HEK293 (cell line): Measurements from ENCODE around the gene LRRC8E.

Source experiments
- CTCF ChIP-seq: fragments of 450-650 bp; formaldehyde crosslinking; IDR thresholded peaks from 2 replicates; pipeline ENCODE4 v1.5.1; 2016; ENCODE audit warnings: missing biosample characterization, missing genetic modification characterization
- HOXD13 ChIP-seq: sonication (generic); formaldehyde crosslinking; IDR thresholded peaks from 2 replicates; pipeline ENCODE4 v1.8.0; 2022; ENCODE audit warnings: missing genetic modification reagents, borderline replicate concordance
- KLF16 ChIP-seq: fragments of 450-650 bp; formaldehyde crosslinking; IDR thresholded peaks from 2 replicates; pipeline ENCODE4 v1.5.1; 2017; ENCODE audit warnings: missing biosample characterization, missing genetic modification characterization
- ZBTB7A ChIP-seq: fragments of 450-650 bp; formaldehyde crosslinking; IDR thresholded peaks from 2 replicates; pipeline ENCODE4 v1.5.1; 2016; ENCODE audit warnings: low read depth, missing biosample characterization, missing genetic modification characterization
- ZNF558 ChIP-seq: fragments of 450-650 bp; formaldehyde crosslinking; IDR thresholded peaks from 2 replicates; pipeline ENCODE4 v1.5.1; 2016; ENCODE audit warnings: missing biosample characterization, missing genetic modification characterization
- ZNF76 ChIP-seq: fragments of 450-650 bp; formaldehyde crosslinking; IDR thresholded peaks from 2 replicates; pipeline ENCODE4; 2016; ENCODE audit warnings: low read depth, missing biosample characterization, missing genetic modification characterization, borderline replicate concordance
- ZNF777 ChIP-seq: fragments of 450-650 bp; formaldehyde crosslinking; IDR thresholded peaks from 2 replicates; pipeline ENCODE4 v1.5.1; 2017; ENCODE audit warnings: missing biosample characterization, missing genetic modification characterization, borderline replicate concordance
- ZNF785 ChIP-seq: fragments of 450-650 bp; formaldehyde crosslinking; IDR thresholded peaks from 2 replicates; pipeline ENCODE4 v1.5.1; 2016; ENCODE audit warnings: missing biosample characterization, missing genetic modification characterization
- ZSCAN16 ChIP-seq: fragments of 450-650 bp; formaldehyde crosslinking; IDR thresholded peaks from 2 replicates; pipeline ENCODE4 v1.5.1; 2016; ENCODE audit warnings: missing biosample characterization, missing genetic modification characterization

- TF ChIP-seq ZNF558 (tag by site-specific recombination) (no peak), ZNF76 (tag by site-specific recombination) (no peak), CTCF (tag by site-specific recombination) (no peak), HOXD13 (CRISPR knock-in tag) (no peak), ZBTB7A (tag by site-specific recombination) (no peak), KLF16 (tag by site-specific recombination) (no peak; the same call in 1 of the 2 replicates), ZNF785 (no peak), ZSCAN16 (tag by site-specific recombination) (no peak), ZNF777 (tag by site-specific recombination) (no peak)
Measured at GRCh38 chr19:7942981-7943443, 54.7 kb downstream of the LRRC8E start.
